HEK293T (cell line): ENCODE results near the gene PPP1R3G.

ENCODE experiments used
- FOXA1 ChIP-seq: fragments of 450-650 bp; IDR thresholded peaks from 2 replicates; pipeline ENCODE4 v1.6.1; 2016; ENCODE audit warnings: mild to moderate bottlenecking
- FOXM1 ChIP-seq: fragments of 450-650 bp; IDR thresholded peaks from 2 replicates; pipeline ENCODE4 v1.6.1; 2017; ENCODE audit warnings: mild to moderate bottlenecking, borderline replicate concordance
- SUZ12 ChIP-seq: fragments of 450-650 bp; IDR thresholded peaks from 2 replicates; pipeline ENCODE4 v1.6.1; 2016; ENCODE audit warnings: mild to moderate bottlenecking
- TARDBP ChIP-seq: fragments of 450-650 bp; IDR thresholded peaks from 2 replicates; pipeline ENCODE4 v1.6.1; 2016

GRCh38 chr6:5044866-5045265 is 40.3 kb upstream of the PPP1R3G start:
- no peak for TF ChIP-seq FOXA1
- TF ChIP-seq FOXM1, result no peak
- no peak for TF ChIP-seq TARDBP
- TF ChIP-seq SUZ12, result no peak
